Esophagus squamous epithelium (tissue), 5 donors: Measurements from ENCODE around the gene PCDHGA1. TPM values are rescaled to one million over a fixed set of nuclear protein-coding genes. Genes with fewer than 3 reads are reported as not detected.
"Not testable (repeated sequence)": the region's sequence is repeated elsewhere in the genome, so short reads cannot be mapped to it uniquely, and the experiment has no call there.

Experiments
- DNase-seq: peaks from one replicate; lab custom pipeline; 2025; lab: John Stamatoyannopoulos, UW
- H3K27ac ChIP-seq, 4 donors: fragments of 200-600 bp; sonication (generic); one replicate each; pipeline ENCODE4 v1.5.1; 2016 to 2019; ENCODE audit warnings: mild to moderate bottlenecking in 1 of 4
- H3K27me3 ChIP-seq, 4 donors: fragments of 200-600 bp; sonication (generic); 1 replicate in 3 of 4; 2 replicates in 1 of 4; pipeline versions ENCODE4 v1.5.1 to v1.6.0; 2017 to 2021; ENCODE audit warnings: antibody characterized with exemption in 1 of 4
- H3K36me3 ChIP-seq, 3 donors: fragments of 200-600 bp; sonication (generic); one replicate each; pipeline ENCODE4 v1.5.1; 2016 to 2019
- H3K4me1 ChIP-seq, 3 donors: fragments of 200-600 bp; sonication (generic); one replicate each; pipeline ENCODE4 v1.5.1; 2017 to 2019
- H3K4me3 ChIP-seq, 4 donors: fragments of 200-600 bp; sonication (generic); 1 replicate in 3 of 4; 2 replicates in 1 of 4; pipeline ENCODE4 v1.5.1; 2016 to 2019; ENCODE audit warnings: mild to moderate bottlenecking in 2 of 4, moderate library complexity in 1 of 4
- H3K9me3 ChIP-seq, 3 donors: fragments of 200-600 bp; sonication (generic); one replicate each; pipeline ENCODE4 v1.5.1; 2016 to 2019
- POLR2A ChIP-seq, 4 donors: fragments of 450-650 bp; IDR thresholded peaks; one replicate each; pipeline ENCODE4 v1.6.1; 2017; ENCODE audit warnings: antibody characterized with exemption in 4 of 4, mild to moderate bottlenecking in 4 of 4, moderate library complexity in 3 of 4
- WGBS, 2 donors: methylation state at CpG; one replicate each; pipeline ENCODE4 v1.1.5; 2018; 5-methylcytosine and 5-hydroxymethylcytosine counted together
- intact Hi-C: fragments of 100-400 bp; cut with DNase I; formaldehyde crosslinking; loops from one replicate; pipeline ENCODE4 v1.15.0; 2022
- total RNA-seq, 4 donors: library from RNA; depleted of rRNA; stranded (reverse); fragments of >200 nt; gene quantifications; one replicate each; pipeline ENCODE4 v1.1.0, GENCODE V29; 2016
- TF ChIP-seq, protein P1 (sequence below), 6 experiments: fragments of 450-650 bp in 4 of 6; fragments of 200-600 bp in 2 of 6; sonication (generic) in 2 of 6; IDR thresholded peaks; one replicate each; pipeline ENCODE4 v1.5.1; 2016 to 2019; ENCODE audit warnings: antibody characterized with exemption in 6 of 6, mild to moderate bottlenecking in 4 of 6, moderate library complexity in 4 of 6
- donor health status: DM: yes; HTN: yes; CAD: no.

The PCDHGA1 gene
- total RNA-seq, 4 donors from 2014 or later = 0.19 to 0.66 (median 0.34) TPM

DNA sequence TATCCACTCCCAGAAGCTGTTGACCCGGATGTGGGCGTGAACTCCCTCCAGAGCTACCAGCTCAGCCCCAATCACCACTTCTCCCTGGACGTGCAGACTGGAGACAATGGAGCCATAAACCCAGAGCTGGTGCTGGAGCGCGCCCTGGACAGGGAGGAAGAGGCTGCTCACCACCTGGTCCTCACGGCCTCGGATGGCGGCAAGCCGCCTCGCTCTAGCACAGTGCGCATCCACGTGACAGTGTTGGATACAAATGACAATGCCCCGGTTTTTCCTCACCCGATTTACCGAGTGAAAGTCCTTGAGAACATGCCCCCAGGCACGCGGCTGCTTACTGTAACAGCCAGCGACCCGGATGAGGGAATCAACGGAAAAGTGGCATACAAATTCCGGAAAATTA is 63.0 kb downstream of the PCDHGA1 start:
- Histone ChIP-seq H3K4me3 (no peak overlapping the region), H3K36me3 (peaks cover 0 to 7% (median 0%) of the 10 kb centered on the region in 3 donors), H3K27ac (no peak overlapping the region), H3K4me1 (no peaks in the 10 kb centered on the region), H3K27me3 (peaks cover 0 to 32% (median 0%) of the 10 kb centered on the region in 4 donors), H3K9me3 (peaks cover 20 to 96% (median 88%) of the 10 kb centered on the region in 3 donors)
- DNase-seq = no peak
- TF ChIP-seq POLR2A (IDR thresholded peaks at IDR 0.05) = no peak
- TF ChIP-seq, protein P1, sequence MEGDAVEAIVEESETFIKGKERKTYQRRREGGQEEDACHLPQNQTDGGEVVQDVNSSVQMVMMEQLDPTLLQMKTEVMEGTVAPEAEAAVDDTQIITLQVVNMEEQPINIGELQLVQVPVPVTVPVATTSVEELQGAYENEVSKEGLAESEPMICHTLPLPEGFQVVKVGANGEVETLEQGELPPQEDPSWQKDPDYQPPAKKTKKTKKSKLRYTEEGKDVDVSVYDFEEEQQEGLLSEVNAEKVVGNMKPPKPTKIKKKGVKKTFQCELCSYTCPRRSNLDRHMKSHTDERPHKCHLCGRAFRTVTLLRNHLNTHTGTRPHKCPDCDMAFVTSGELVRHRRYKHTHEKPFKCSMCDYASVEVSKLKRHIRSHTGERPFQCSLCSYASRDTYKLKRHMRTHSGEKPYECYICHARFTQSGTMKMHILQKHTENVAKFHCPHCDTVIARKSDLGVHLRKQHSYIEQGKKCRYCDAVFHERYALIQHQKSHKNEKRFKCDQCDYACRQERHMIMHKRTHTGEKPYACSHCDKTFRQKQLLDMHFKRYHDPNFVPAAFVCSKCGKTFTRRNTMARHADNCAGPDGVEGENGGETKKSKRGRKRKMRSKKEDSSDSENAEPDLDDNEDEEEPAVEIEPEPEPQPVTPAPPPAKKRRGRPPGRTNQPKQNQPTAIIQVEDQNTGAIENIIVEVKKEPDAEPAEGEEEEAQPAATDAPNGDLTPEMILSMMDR (IDR thresholded peaks at IDR 0.05) = no peak
- WGBS, 2 donors = 54 to 58% methylated on average over 12 to 19 of the region's 21 CpGs
- intact Hi-C loops = no loop called here

DNA sequence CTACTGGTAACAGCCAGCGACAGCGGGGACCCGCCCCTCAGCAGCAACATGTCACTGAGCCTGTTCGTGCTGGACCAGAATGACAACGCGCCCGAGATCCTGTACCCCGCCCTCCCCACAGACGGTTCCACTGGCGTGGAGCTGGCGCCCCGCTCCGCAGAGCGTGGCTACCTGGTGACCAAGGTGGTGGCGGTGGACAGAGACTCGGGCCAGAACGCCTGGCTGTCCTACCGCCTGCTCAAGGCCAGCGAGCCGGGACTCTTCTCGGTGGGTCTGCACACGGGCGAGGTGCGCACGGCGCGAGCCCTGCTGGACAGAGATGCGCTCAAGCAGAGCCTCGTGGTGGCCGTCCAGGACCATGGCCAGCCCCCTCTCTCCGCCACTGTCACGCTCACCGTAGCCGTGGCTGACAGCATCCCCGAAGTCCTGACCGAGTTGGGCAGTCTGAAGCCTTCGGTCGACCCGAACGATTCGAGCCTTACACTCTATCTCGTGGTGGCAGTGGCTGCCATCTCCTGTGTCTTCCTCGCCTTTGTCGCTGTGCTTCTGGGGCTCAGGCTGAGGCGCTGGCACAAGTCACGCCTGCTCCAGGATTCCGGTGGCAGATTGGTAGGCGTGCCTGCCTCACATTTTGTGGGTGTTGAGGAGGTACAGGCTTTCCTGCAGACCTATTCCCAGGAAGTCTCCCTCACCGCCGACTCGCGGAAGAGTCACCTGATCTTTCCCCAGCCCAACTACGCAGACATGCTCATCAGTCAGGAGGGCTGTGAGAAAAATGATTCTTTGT is 64.3 kb downstream of the PCDHGA1 start:
- intact Hi-C loops, H3K36me3 ChIP-seq, H3K27ac ChIP-seq, H3K4me1 ChIP-seq, H3K4me3 ChIP-seq, DNase-seq: not testable (repeated sequence)
- 41 to 50% methylated on average over 13 to 22 of the region's 53 CpGs for WGBS, 2 donors
- Histone ChIP-seq H3K9me3 (peaks cover 21 to 96% (median 87%) of the 10 kb centered on the region in 3 donors), H3K27me3 (peaks cover 0 to 40% (median 0%) of the 10 kb centered on the region in 4 donors)

DNA sequence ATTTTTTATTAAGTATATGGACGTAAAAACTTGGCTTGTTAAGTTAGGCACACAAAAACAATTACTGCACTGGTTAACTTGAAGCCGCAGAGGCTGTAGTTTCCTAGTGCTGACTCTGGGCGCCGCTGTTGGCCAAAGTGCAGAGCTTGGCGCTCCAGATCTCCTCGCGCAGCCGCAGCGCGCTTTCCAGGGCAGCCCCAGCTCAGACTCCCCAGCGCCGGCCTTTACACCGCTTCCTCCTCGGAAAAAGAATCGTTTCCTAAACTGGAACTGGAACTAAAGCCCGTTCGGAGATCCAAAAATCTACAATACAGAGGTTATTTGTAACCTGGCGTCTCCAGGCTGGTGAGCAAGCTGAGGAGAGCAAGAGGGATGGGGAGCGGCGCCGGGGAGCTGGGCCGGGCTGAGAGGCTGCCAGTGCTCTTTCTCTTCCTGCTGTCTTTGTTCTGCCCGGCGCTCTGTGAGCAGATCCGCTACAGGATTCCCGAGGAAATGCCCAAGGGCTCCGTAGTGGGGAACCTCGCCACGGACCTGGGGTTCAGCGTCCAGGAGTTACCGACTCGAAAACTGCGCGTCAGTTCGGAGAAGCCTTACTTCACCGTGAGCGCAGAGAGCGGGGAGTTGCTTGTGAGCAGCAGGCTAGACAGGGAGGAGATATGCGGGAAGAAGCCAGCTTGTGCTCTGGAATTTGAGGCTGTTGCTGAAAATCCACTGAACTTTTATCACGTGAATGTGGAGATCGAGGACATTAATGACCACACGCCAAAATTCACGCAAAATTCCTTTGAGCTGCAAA is 67.6 kb downstream of the PCDHGA1 start, which contains the start of gene PCDHGB5:
Gene PCDHGB5, plus strand, starts transcription at position 192 of the 796 bp plus-strand sequence. Its CDS starts 181 bp downstream, at position 373.
- WGBS, 2 donors = 4 to 9% methylated on average over 19 to 23 of the region's 43 CpGs
- DNase-seq, intact Hi-C loops, H3K4me1 ChIP-seq, H3K27ac ChIP-seq, H3K36me3 ChIP-seq: not testable (repeated sequence)
- peaks cover 0 to 45% (median 0%) of the 10 kb centered on the region in 4 donors for H3K27me3 ChIP-seq
- peak within 1 kb of the TSS in 3 of 4 donors; percentile 31 to 49 (median 35) for H3K4me3 ChIP-seq
- TF ChIP-seq, protein P1 (IDR thresholded peaks at IDR 0.05) = peak in 5 of 6 experiments; percentile 24 to 55 (median 42)
- H3K9me3 ChIP-seq = peaks cover 21 to 94% (median 85%) of the 10 kb centered on the region in 3 donors

DNA sequence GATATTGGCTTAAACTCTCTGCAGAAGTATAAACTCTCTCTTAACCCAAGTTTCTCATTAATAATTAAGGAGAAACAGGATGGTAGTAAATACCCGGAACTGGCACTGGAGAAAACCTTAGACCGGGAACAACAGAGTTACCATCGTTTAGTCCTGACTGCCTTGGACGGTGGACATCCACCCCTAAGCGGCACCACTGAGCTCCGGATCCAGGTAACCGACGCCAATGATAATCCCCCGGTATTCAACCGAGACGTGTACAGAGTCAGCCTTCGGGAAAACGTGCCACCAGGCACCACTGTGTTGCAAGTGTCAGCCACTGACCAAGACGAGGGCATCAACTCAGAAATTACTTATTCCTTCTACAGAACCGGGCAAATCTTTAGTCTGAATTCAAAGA is 68.3 kb downstream of the PCDHGA1 start:
- intact Hi-C loops = no loop called here
- Histone ChIP-seq H3K4me3 (peak overlapping the region in 1 of 4 donors; percentile 3), H3K27me3 (peaks cover 0 to 44% (median 0%) of the 10 kb centered on the region in 4 donors), H3K27ac (no peak overlapping the region), H3K36me3 (no peaks in the 10 kb centered on the region), H3K9me3 (peaks cover 17 to 94% (median 85%) of the 10 kb centered on the region in 3 donors), H3K4me1 (peaks cover 0 to 3% (median 0%) of the 10 kb centered on the region in 3 donors)
- TF ChIP-seq, protein P1 (IDR thresholded peaks at IDR 0.05) = no peak
- no peak for TF ChIP-seq POLR2A (IDR thresholded peaks at IDR 0.05)
- DNase-seq = no peak
- 39 to 40% methylated on average over 8 to 15 of the region's 15 CpGs for WGBS, 2 donors

DNA sequence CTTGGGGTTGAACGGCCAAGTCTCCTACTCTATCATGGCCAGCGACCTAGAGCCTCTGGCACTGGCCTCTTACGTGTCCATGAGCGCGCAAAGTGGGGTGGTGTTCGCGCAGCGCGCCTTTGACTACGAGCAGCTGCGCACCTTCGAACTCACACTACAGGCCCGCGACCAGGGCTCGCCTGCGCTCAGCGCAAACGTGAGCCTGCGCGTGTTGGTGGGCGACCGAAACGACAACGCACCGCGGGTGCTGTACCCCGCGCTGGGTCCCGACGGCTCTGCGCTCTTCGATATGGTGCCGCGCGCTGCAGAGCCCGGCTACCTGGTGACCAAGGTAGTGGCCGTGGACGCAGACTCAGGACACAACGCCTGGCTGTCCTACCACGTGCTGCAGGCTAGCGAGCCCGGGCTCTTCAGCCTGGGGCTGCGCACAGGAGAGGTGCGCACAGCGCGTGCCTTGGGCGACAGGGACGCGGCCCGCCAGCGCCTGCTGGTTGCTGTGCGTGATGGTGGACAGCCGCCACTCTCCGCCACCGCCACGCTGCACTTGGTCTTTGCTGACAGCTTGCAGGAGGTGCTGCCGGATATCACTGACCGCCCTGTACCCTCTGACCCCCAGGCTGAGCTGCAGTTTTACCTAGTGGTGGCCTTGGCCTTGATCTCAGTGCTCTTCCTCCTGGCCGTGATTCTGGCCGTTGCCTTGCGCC is 69.4 kb downstream of the PCDHGA1 start:
- peaks cover 0 to 40% (median 0%) of the 10 kb centered on the region in 4 donors for H3K27me3 ChIP-seq
- peaks cover 0 to 3% (median 0%) of the 10 kb centered on the region in 3 donors for H3K4me1 ChIP-seq
- intact Hi-C loops = no loop called here
- H3K4me3 ChIP-seq = peak overlapping the region in 1 of 4 donors; percentile 35
- no peak for TF ChIP-seq POLR2A (IDR thresholded peaks at IDR 0.05)
- TF ChIP-seq, protein P1 (IDR thresholded peaks at IDR 0.05) = no peak
- H3K27ac ChIP-seq = no peak overlapping the region
- 31 to 75% methylated on average over 6 to 20 of the region's 61 CpGs for WGBS, 2 donors
- DNase-seq = no peak
- H3K36me3 ChIP-seq = no peaks in the 10 kb centered on the region
- H3K9me3 ChIP-seq = peaks cover 15 to 94% (median 87%) of the 10 kb centered on the region in 3 donors
